Thoracic aorta (tissue), 2 donors: ENCODE results near the gene TSEN54. TPM values are rescaled to one million over a fixed set of nuclear protein-coding genes. Genes with fewer than 3 reads are reported as not detected.

Source experiments
- ATAC-seq: fragments of 150-250 bp; one replicate; pipeline ENCODE4 v1.8.0; 2017; ENCODE audit warnings: low read depth; ENCODE audit not compliant: insufficient number of reproducible peaks, low FRiP score
- DNase-seq: peaks from one replicate; pipeline ENCODE4 v3.0.0-alpha.2; 2020; ENCODE audit warnings: low spot score
- H3K27ac ChIP-seq, 2 donors: fragments of 200-600 bp; sonication (generic); 1 replicate in 1 of 2; 2 replicates in 1 of 2; pipeline ENCODE4 v1.5.1; 2016; ENCODE audit warnings: mild to moderate bottlenecking in 2 of 2, moderate library complexity in 2 of 2
- H3K27me3 ChIP-seq: fragments of 200-600 bp; sonication (generic); replicated peaks from 2 replicates; pipeline ENCODE4 v1.6.0; 2016; ENCODE audit warnings: mild to moderate bottlenecking; ENCODE audit not compliant: insufficient read depth
- H3K36me3 ChIP-seq: fragments of 200-600 bp; sonication (generic); one replicate; pipeline ENCODE4 v1.5.1; 2016
- H3K4me1 ChIP-seq, 2 donors: fragments of 200-600 bp; sonication (generic); 1 replicate in 1 of 2; 2 replicates in 1 of 2; pipeline versions ENCODE4 v1.5.1 to v1.6.0; 2016; ENCODE audit warnings: low read depth in 2 of 2, mild to moderate bottlenecking in 1 of 2; ENCODE audit not compliant: control insufficient read depth in 1 of 2
- H3K4me3 ChIP-seq: fragments of 200-600 bp; sonication (generic); 2 replicates; pipeline ENCODE4 v1.5.1; 2016; ENCODE audit warnings: mild to moderate bottlenecking
- H3K9me3 ChIP-seq: fragments of 200-600 bp; sonication (generic); 2 replicates; pipeline ENCODE4 v1.5.1; 2016
- CTCF ChIP-seq: fragments of 200-600 bp; sonication (generic); IDR thresholded peaks from one replicate; pipeline ENCODE4 v1.5.1; 2019; ENCODE audit warnings: antibody characterized with exemption
- total RNA-seq, 2 donors: library from RNA; depleted of rRNA; stranded (reverse); fragments of >200 nt; gene quantifications; one replicate each; pipeline versions ENCODE4 v1.1.0 to v1.2.3, GENCODE V29; 2016

Gene TSEN54
- total RNA-seq, 2 donors from 2014 or later, result 17.1 to 48.6 TPM

GRCh38 chr17:75571885-75572215 is 55.5 kb downstream of the TSEN54 start:
- H3K4me1 ChIP-seq, result no peaks in the 10 kb centered on the region
- no peak overlapping the region for H3K27ac ChIP-seq
- no peak for DNase-seq
- no peak for TF ChIP-seq CTCF
- no peaks in the 10 kb centered on the region for H3K9me3 ChIP-seq
- ATAC-seq, result no peak
- no peaks in the 10 kb centered on the region for H3K36me3 ChIP-seq
- no peak overlapping the region for H3K4me3 ChIP-seq
- H3K27me3 ChIP-seq, result no peaks in the 10 kb centered on the region

- TF ChIP-seq CTCF, result no peak
- DNase-seq (no peak), ATAC-seq (no peak)
- Histone ChIP-seq H3K36me3 (no peaks in the 10 kb centered on the region), H3K4me3 (no peak overlapping the region), H3K9me3 (no peaks in the 10 kb centered on the region), H3K27me3 (no peaks in the 10 kb centered on the region), H3K4me1 (no peaks in the 10 kb centered on the region), H3K27ac (no peak overlapping the region)
Measured at GRCh38 chr17:75572713-75573539, 56.6 kb downstream of the TSEN54 start.

- no peak for ATAC-seq
- no peak for DNase-seq
Measured at GRCh38 chr17:75573540-75573957, 57.2 kb downstream of the TSEN54 start.

GRCh38 chr17:75573994-75574393 is 57.7 kb downstream of the TSEN54 start:
- H3K9me3 ChIP-seq, result no peaks in the 10 kb centered on the region
- no peaks in the 10 kb centered on the region for H3K36me3 ChIP-seq
- ATAC-seq (no peak), DNase-seq (no peak)
- H3K27ac ChIP-seq, result no peak overlapping the region
- no peak for TF ChIP-seq CTCF
- no peaks in the 10 kb centered on the region for H3K27me3 ChIP-seq
- no peaks in the 10 kb centered on the region for H3K4me1 ChIP-seq
- no peak overlapping the region for H3K4me3 ChIP-seq

More at GRCh38 chr17:75573540-75573957, 57.2 kb downstream of the TSEN54 start:
- no peaks in the 10 kb centered on the region for H3K4me1 ChIP-seq
- no peak overlapping the region for H3K4me3 ChIP-seq
- no peak for TF ChIP-seq CTCF
- H3K27ac ChIP-seq, result no peak overlapping the region
- H3K36me3 ChIP-seq, result no peaks in the 10 kb centered on the region
- H3K27me3 ChIP-seq, result no peaks in the 10 kb centered on the region
- H3K9me3 ChIP-seq, result no peaks in the 10 kb centered on the region

Other genes starting within 250 kb of the TSEN54 start
- 10 to 100 TPM; 32.5 to 70.1 TPM for gene MIF4GD, start 245.3 kb upstream of the TSEN54 start, total RNA-seq
- 10 to 100 TPM in 1 of 2 donors, 1 to 10 TPM in 1; 6.1 to 12.6 TPM for gene SLC25A19, start 227.1 kb upstream of the TSEN54 start, total RNA-seq
- gene GRB2, start 110.8 kb upstream of the TSEN54 start, total RNA-seq, result 100 to 1,000 TPM; 120 to 144 TPM
- gene TMEM94, start 59.9 kb upstream of the TSEN54 start, total RNA-seq, result 10 to 100 TPM; 57.1 to 83.4 TPM
- 10 to 100 TPM; 26.0 to 32.4 TPM for gene CASKIN2, start 991 bp upstream of the TSEN54 start, total RNA-seq
- 10 to 100 TPM in 1 of 2 donors, 1 to 10 TPM in 1; 6.4 to 20.0 TPM for gene LLGL2, start 9.2 kb downstream of the TSEN54 start, total RNA-seq
- 100 to 1,000 TPM; 103 to 151 TPM for gene MYO15B, start 71.3 kb downstream of the TSEN54 start, total RNA-seq
- under 1 TPM; 0.27 to 0.28 TPM for gene SMIM5, start 116.9 kb downstream of the TSEN54 start, total RNA-seq
- 10 to 100 TPM; 12.6 to 29.9 TPM for gene RECQL5, start 150.6 kb downstream of the TSEN54 start, total RNA-seq
- 10 to 100 TPM; 65.1 to 70.4 TPM for gene SAP30BP, start 150.8 kb downstream of the TSEN54 start, total RNA-seq
- 10 to 100 TPM; 11.6 to 21.1 TPM for gene ITGB4, start 204.9 kb downstream of the TSEN54 start, total RNA-seq
- gene GALK1, start 248.7 kb downstream of the TSEN54 start, total RNA-seq, result 10 to 100 TPM; 29.6 to 58.3 TPM